Heart left ventricle (tissue), 13 donors: ENCODE results near the gene KRTAP20-1.

Experiments used
- CTCF ChIP-seq, 12 donors: fragments of 200-600 bp; sonication (generic) in 4 of 12; IDR thresholded peaks; one replicate each; pipeline versions ENCODE4 v1.5.0 to v1.8.0; 2018 to 2022; ENCODE audit warnings: antibody characterized with exemption in 12 of 12, mild to moderate bottlenecking in 5 of 12
- POLR2A ChIP-seq, 2 donors: fragments of 450-650 bp; IDR thresholded peaks; one replicate each; pipeline ENCODE4 v1.6.1; 2017; ENCODE audit warnings: antibody characterized with exemption in 2 of 2, mild to moderate bottlenecking in 2 of 2, moderate library complexity in 2 of 2
- donor health status: ischemic (EF 13 %, LVEDD 7.1; RV severe dilation, severe dysfunction).
- donor health status: DM: no; HTN: yes; CAD: no.
- donor health status: DM: no; HTN: no; CAD: no.
- donor health status: ischemic (EF 25% LVEDD 6.9; RV normal size, moderate dysfunction).
- donor health status: ischemic (EF 25% LVEDD 5.7; RV mildly dilated, moderate dysfunction).
- donor health status: ischemic (EF 35%, LVEDD 5.7; RV mildly dilated, moderate dysfunction).
- donor health status: nonischemic (EF 11% LVEDD 7.7; RV severe dilation, severe dysfunction).
- donor health status: DM: yes; HTN: yes; CAD: no.
- donor health status: PGD.
- donor health status: ischemic (EF 29% LVEDD 5.4; RV normal size, mild dysfunction).
- donor health status: nonischemic (EF 23%, LVEDD 6.1; RV moderate dilation, normal function).

GRCh38 chr21:30629200-30629599 lies 13.0 kb downstream of the KRTAP20-1 start:
- no peak for TF ChIP-seq CTCF (IDR thresholded peaks at IDR 0.05)
- no peak for TF ChIP-seq POLR2A (IDR thresholded peaks at IDR 0.05)
